ENCODE results near the gene C19orf33.

- TF ChIP-seq CTCF (IDR thresholded peaks at IDR 0.05) (no peak), POLR2A (IDR thresholded peaks at IDR 0.05) (no peak)
Observed at GRCh38 chr19:38351865-38352395, 47.9 kb downstream of the C19orf33 start.
